ENCODE results near the gene AIG1.
A peak's percentile ranks its signal among the peaks of the same experiment; 100 is the strongest.

Gene AIG1

DNA sequence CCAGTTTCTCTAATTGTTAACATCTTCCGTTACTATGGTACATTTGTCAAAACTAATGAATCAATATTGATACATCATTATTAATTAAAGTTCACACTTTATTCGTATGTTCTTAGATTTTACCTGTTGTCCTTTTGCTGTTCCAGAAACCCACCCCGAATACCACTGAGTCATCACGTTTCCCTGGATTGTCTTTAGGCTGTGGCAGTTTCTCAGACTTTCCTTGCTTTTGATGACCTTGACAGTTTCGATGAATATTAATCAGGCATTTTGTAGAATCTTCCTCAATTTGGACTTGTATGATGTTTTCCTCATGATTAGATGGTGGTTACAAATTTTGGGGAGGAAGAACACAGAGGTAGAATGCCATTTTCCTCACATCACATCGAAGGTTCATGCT lies 39.1 kb upstream of the AIG1 start:
- Histone ChIP-seq H3K4me2 (ENCODE audit: low read length) (no peak overlapping the region), H3K79me2 (no peaks in the 10 kb centered on the region), H3K9me3 (ENCODE audit: control insufficient read depth, low read length) (no peaks in the 10 kb centered on the region), H3K36me3 (ENCODE audit: control insufficient read depth, insufficient read depth, low read length) (no peaks in the 10 kb centered on the region), H3K9ac (no peak overlapping the region), H3K4me3 (ENCODE audit: low read depth, low read length) (no peak overlapping the region), H3K27me3 (ENCODE audit: control insufficient read depth, insufficient read depth, low read length) (no peaks in the 10 kb centered on the region), H3K4me1 (no peaks in the 10 kb centered on the region), H3K27ac (no peak overlapping the region), H2AFZ (no peak overlapping the region)
- TF ChIP-seq, protein P1, sequence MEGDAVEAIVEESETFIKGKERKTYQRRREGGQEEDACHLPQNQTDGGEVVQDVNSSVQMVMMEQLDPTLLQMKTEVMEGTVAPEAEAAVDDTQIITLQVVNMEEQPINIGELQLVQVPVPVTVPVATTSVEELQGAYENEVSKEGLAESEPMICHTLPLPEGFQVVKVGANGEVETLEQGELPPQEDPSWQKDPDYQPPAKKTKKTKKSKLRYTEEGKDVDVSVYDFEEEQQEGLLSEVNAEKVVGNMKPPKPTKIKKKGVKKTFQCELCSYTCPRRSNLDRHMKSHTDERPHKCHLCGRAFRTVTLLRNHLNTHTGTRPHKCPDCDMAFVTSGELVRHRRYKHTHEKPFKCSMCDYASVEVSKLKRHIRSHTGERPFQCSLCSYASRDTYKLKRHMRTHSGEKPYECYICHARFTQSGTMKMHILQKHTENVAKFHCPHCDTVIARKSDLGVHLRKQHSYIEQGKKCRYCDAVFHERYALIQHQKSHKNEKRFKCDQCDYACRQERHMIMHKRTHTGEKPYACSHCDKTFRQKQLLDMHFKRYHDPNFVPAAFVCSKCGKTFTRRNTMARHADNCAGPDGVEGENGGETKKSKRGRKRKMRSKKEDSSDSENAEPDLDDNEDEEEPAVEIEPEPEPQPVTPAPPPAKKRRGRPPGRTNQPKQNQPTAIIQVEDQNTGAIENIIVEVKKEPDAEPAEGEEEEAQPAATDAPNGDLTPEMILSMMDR (IDR thresholded peaks at IDR 0.05) = no peak

DNA sequence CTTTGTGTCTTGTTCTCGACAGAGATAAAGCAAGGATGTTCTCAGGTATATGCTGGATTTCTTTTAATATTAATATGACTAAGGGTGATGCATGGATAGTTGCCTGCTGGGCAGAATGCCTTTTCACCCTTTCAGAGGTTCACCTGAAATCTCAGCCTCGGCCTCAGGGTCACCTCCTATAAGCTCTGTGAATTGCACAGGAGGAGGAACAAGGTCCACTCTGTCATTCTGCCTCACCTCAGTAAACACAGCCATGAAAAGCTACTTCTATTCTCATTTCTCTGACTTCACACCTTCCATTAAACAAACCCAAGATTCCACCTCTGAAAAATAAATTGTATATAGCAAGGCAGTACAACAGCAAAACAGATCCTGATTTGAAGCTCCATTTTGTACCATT lies 38.1 kb upstream of the AIG1 start:
- H3K36me3 ChIP-seq (ENCODE audit: control insufficient read depth, insufficient read depth, low read length) = no peaks in the 10 kb centered on the region

GRCh38 chr6:143023695-143024094 lies 37.0 kb upstream of the AIG1 start:
- Histone ChIP-seq H3K36me3 (ENCODE audit: control insufficient read depth, insufficient read depth, low read length) (no peaks in the 10 kb centered on the region), H3K27ac (no peak overlapping the region), H3K79me2 (no peaks in the 10 kb centered on the region), H3K4me1 (no peaks in the 10 kb centered on the region), H3K9me3 (ENCODE audit: control insufficient read depth, low read length) (no peaks in the 10 kb centered on the region), H3K9ac (no peak overlapping the region), H3K4me3 (ENCODE audit: low read depth, low read length) (no peak overlapping the region), H3K27me3 (ENCODE audit: control insufficient read depth, insufficient read depth, low read length) (no peaks in the 10 kb centered on the region), H2AFZ (no peak overlapping the region), H3K4me2 (ENCODE audit: low read length) (no peak overlapping the region)
- TF ChIP-seq, protein P1 (IDR thresholded peaks at IDR 0.05) = no peak

More for the DNA sequence above, 38.1 kb upstream of the AIG1 start:
- Histone ChIP-seq H3K9ac (no peak overlapping the region), H3K9me3 (ENCODE audit: control insufficient read depth, low read length) (no peaks in the 10 kb centered on the region), H3K4me1 (no peaks in the 10 kb centered on the region), H3K79me2 (no peaks in the 10 kb centered on the region), H2AFZ (no peak overlapping the region), H3K27ac (no peak overlapping the region), H3K4me2 (ENCODE audit: low read length) (no peak overlapping the region), H3K27me3 (ENCODE audit: control insufficient read depth, insufficient read depth, low read length) (no peaks in the 10 kb centered on the region), H3K4me3 (ENCODE audit: low read depth, low read length) (no peak overlapping the region)
- TF ChIP-seq, protein P1 (IDR thresholded peaks at IDR 0.05) = no peak

DNA sequence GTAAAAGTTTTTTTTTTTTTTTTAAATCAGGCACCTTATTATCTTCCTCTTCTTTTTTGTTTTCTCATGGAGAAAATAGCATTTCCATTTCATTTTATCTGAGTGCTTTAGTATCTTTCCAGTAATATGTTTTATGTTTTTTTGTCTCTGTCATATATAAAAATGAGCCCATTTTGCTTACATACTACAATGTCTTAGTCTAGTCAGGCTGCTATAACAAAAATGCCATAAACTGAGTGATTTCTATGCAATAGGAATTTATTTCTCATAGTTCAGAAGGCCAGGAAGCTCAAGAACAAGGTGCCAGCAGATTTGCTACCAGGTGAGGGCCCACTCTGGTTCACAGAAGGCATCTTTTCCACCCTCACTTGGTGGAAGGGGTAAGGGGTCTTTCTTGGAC lies 35.7 kb upstream of the AIG1 start:
- no peaks in the 10 kb centered on the region for H3K79me2 ChIP-seq
- no peaks in the 10 kb centered on the region for H3K9me3 ChIP-seq (ENCODE audit: control insufficient read depth, low read length)
- H3K9ac ChIP-seq = no peak overlapping the region
- H3K4me1 ChIP-seq = no peaks in the 10 kb centered on the region
- TF ChIP-seq, protein P1 (IDR thresholded peaks at IDR 0.05) = no peak
- H3K27me3 ChIP-seq (ENCODE audit: control insufficient read depth, insufficient read depth, low read length) = no peaks in the 10 kb centered on the region
- no peak overlapping the region for H3K4me3 ChIP-seq (ENCODE audit: low read depth, low read length)
- H2AFZ ChIP-seq = no peak overlapping the region
- no peak overlapping the region for H3K4me2 ChIP-seq (ENCODE audit: low read length)
- H3K36me3 ChIP-seq (ENCODE audit: control insufficient read depth, insufficient read depth, low read length) = no peaks in the 10 kb centered on the region
- no peak overlapping the region for H3K27ac ChIP-seq

GRCh38 chr6:143026696-143027449 lies 33.8 kb upstream of the AIG1 start:
- Histone ChIP-seq H3K4me2 (ENCODE audit: low read length) (no peak overlapping the region), H3K4me1 (no peaks in the 10 kb centered on the region)

More at GRCh38 chr6:143026696-143027449, 33.8 kb upstream of the AIG1 start:
- H3K9ac ChIP-seq = no peak overlapping the region
- no peaks in the 10 kb centered on the region for H3K27me3 ChIP-seq (ENCODE audit: control insufficient read depth, insufficient read depth, low read length)
- no peaks in the 10 kb centered on the region for H3K9me3 ChIP-seq (ENCODE audit: control insufficient read depth, low read length)
- H3K27ac ChIP-seq = no peak overlapping the region
- TF ChIP-seq, protein P1 (IDR thresholded peaks at IDR 0.05) = peak; percentile 84
- no peak overlapping the region for H3K4me3 ChIP-seq (ENCODE audit: low read depth, low read length)
- H3K36me3 ChIP-seq (ENCODE audit: control insufficient read depth, insufficient read depth, low read length) = no peaks in the 10 kb centered on the region
- peak overlapping the region; percentile 77 for H2AFZ ChIP-seq
- H3K79me2 ChIP-seq = no peaks in the 10 kb centered on the region

All from parathyroid adenoma (tissue), 2 donors.